ENCODE results near the gene USP13.

The USP13 gene

GRCh38 chr3:179801856-179802255 is 149.0 kb downstream of the USP13 start:
- no peak overlapping the region for H3K27ac ChIP-seq
- no peak for TF ChIP-seq CTCF (conservative IDR thresholded peaks at IDR 0.05)

- TF ChIP-seq CTCF (conservative IDR thresholded peaks at IDR 0.05): no peak
- no peak overlapping the region for H3K27ac ChIP-seq
These were observed 153.3 kb downstream of the USP13 start for GRCh38 chr3:179806177-179806576.

GRCh38 chr3:179807588-179807987 is 154.7 kb downstream of the USP13 start:
- no peak overlapping the region for H3K27ac ChIP-seq
- no peak for TF ChIP-seq CTCF (conservative IDR thresholded peaks at IDR 0.05)

GRCh38 chr3:179809639-179810038 is 156.8 kb downstream of the USP13 start:
- no peak overlapping the region for H3K27ac ChIP-seq
- TF ChIP-seq CTCF (conservative IDR thresholded peaks at IDR 0.05): no peak

- H3K27ac ChIP-seq: no peak overlapping the region
- peak; percentile 85 for TF ChIP-seq CTCF (conservative IDR thresholded peaks at IDR 0.05)
These were observed 158.7 kb downstream of the USP13 start for GRCh38 chr3:179811321-179812095.

GRCh38 chr3:179812096-179812382 is 159.2 kb downstream of the USP13 start:
- no peak overlapping the region for H3K27ac ChIP-seq
- no peak for TF ChIP-seq CTCF (conservative IDR thresholded peaks at IDR 0.05)

GRCh38 chr3:179819379-179819778 is 166.5 kb downstream of the USP13 start:
- no peak for TF ChIP-seq CTCF (conservative IDR thresholded peaks at IDR 0.05)

More at GRCh38 chr3:179819379-179819778, 166.5 kb downstream of the USP13 start:
- H3K27ac ChIP-seq: no peak overlapping the region
